ENCODE measurements around the gene LUZP2.

The LUZP2 gene

GRCh38 chr11:24567380-24567779 is 70.5 kb downstream of the LUZP2 start:
- no peak for DNase-seq (ENCODE audit: low read depth)

GRCh38 chr11:24572376-24572775 is 75.5 kb downstream of the LUZP2 start:
- DNase-seq (ENCODE audit: low read depth): no peak

- DNase-seq (ENCODE audit: low read depth): no peak
Measured at GRCh38 chr11:24574461-24574860, 77.6 kb downstream of the LUZP2 start.

GRCh38 chr11:24575392-24575791 is 78.5 kb downstream of the LUZP2 start:
- no peak for DNase-seq (ENCODE audit: low read depth)

- DNase-seq (ENCODE audit: low read depth): no peak
Measured at GRCh38 chr11:24585192-24585591, 88.3 kb downstream of the LUZP2 start.

GRCh38 chr11:24587635-24588034 is 90.8 kb downstream of the LUZP2 start:
- no peak for DNase-seq (ENCODE audit: low read depth)

- no peak for DNase-seq (ENCODE audit: low read depth)
Measured at GRCh38 chr11:24588081-24588480, 91.2 kb downstream of the LUZP2 start.

- DNase-seq (ENCODE audit: low read depth): no peak
Measured at GRCh38 chr11:24589064-24589463, 92.2 kb downstream of the LUZP2 start.

- DNase-seq (ENCODE audit: low read depth): no peak
Measured at GRCh38 chr11:24591283-24591682, 94.4 kb downstream of the LUZP2 start.

GRCh38 chr11:24592360-24592759 is 95.5 kb downstream of the LUZP2 start:
- no peak for DNase-seq (ENCODE audit: low read depth)

- DNase-seq (ENCODE audit: low read depth): no peak
Measured at GRCh38 chr11:24593332-24593731, 96.5 kb downstream of the LUZP2 start.

- no peak for DNase-seq (ENCODE audit: low read depth)
Measured at GRCh38 chr11:24594401-24594800, 97.5 kb downstream of the LUZP2 start.

GRCh38 chr11:24598641-24599040 is 101.8 kb downstream of the LUZP2 start:
- DNase-seq (ENCODE audit: low read depth): no peak

- no peak for DNase-seq (ENCODE audit: low read depth)
Measured at GRCh38 chr11:24609192-24610119, 112.6 kb downstream of the LUZP2 start.

GRCh38 chr11:24615451-24616160 is 118.8 kb downstream of the LUZP2 start:
- DNase-seq (ENCODE audit: low read depth): no peak

- DNase-seq (ENCODE audit: low read depth): no peak
Measured at GRCh38 chr11:24617856-24618255, 121.0 kb downstream of the LUZP2 start.

GRCh38 chr11:24619900-24620299 is 123.0 kb downstream of the LUZP2 start:
- DNase-seq (ENCODE audit: low read depth): no peak

GRCh38 chr11:24622262-24622661 is 125.4 kb downstream of the LUZP2 start:
- DNase-seq (ENCODE audit: low read depth): no peak

- DNase-seq (ENCODE audit: low read depth): no peak
Measured at GRCh38 chr11:24623121-24623520, 126.3 kb downstream of the LUZP2 start.

GRCh38 chr11:24624432-24624831 is 127.6 kb downstream of the LUZP2 start:
- DNase-seq (ENCODE audit: low read depth): no peak

- DNase-seq (ENCODE audit: low read depth): no peak
Measured at GRCh38 chr11:24625975-24626374, 129.1 kb downstream of the LUZP2 start.

- no peak for DNase-seq (ENCODE audit: low read depth)
Measured at GRCh38 chr11:24628224-24628776, 131.4 kb downstream of the LUZP2 start.

GRCh38 chr11:24634606-24635160 is 137.8 kb downstream of the LUZP2 start:
- no peak for DNase-seq (ENCODE audit: low read depth)

Measured in stimulated activated CD4-positive, alpha-beta T cell treated with anti-CD3 and anti-CD28 coated beads, Interleukin-2, amount 100 ng/mL, for 4 hours (primary cell).